ENCODE measurements around the gene SIPA1L2.

DNA sequence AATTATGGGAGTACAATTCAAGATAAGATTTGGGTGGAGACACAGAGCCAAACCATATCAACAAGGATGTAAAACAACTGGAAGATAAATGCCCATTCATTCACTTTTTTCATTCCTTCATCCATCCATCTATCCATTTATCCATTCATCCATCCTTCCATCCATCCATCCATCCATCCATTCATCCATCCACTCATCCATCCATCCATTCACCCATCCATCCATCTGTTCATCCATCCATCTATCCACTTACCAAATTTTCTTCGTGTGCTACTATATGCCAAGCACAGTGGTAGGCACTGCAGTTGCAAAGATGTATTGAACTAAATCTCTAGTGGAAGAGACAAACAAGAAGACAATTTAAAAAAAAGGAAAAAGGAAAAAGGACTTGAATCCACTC, 14.3 kb upstream of the SIPA1L2 start:
- no peak for TF ChIP-seq GATAD2A (CRISPR knock-in tag; IDR thresholded peaks at IDR 0.05)
- TF ChIP-seq GABPA (IDR thresholded peaks at IDR 0.05; ENCODE audit: low read depth, low read length): no peak
- TF ChIP-seq GABPA (CRISPR knock-in tag; IDR thresholded peaks at IDR 0.05; ENCODE audit: low read depth): no peak
